Retinal pigment epithelial cell (primary cell): Measurements from ENCODE around the gene TPM4.

Source experiments
- DNase-seq: peaks from one replicate; pipeline ENCODE4 v3.0.0-alpha.2; 2010; ENCODE audit warnings: low read depth
- H3K4me3 ChIP-seq: 2 replicates; pipeline ENCODE4 v1.5.1; 2011; ENCODE audit warnings: mild to moderate bottlenecking, low read length, control low read depth, moderate library complexity
- TF ChIP-seq, protein P1 (sequence below): conservative IDR thresholded peaks from 2 replicates; pipeline ENCODE4 v1.5.1; 2011; ENCODE audit warnings: low read depth, low read length, control low read depth, inconsistent platforms

TPM4 gene

GRCh38 chr19:16143399-16144215, 67.3 kb downstream of the TPM4 start, which contains the start of gene HSH2D:
Gene HSH2D (plus strand): TSS chr19:16143685. CDS start chr19:16148751, 5,066 bp downstream.
- TF ChIP-seq, protein P1, sequence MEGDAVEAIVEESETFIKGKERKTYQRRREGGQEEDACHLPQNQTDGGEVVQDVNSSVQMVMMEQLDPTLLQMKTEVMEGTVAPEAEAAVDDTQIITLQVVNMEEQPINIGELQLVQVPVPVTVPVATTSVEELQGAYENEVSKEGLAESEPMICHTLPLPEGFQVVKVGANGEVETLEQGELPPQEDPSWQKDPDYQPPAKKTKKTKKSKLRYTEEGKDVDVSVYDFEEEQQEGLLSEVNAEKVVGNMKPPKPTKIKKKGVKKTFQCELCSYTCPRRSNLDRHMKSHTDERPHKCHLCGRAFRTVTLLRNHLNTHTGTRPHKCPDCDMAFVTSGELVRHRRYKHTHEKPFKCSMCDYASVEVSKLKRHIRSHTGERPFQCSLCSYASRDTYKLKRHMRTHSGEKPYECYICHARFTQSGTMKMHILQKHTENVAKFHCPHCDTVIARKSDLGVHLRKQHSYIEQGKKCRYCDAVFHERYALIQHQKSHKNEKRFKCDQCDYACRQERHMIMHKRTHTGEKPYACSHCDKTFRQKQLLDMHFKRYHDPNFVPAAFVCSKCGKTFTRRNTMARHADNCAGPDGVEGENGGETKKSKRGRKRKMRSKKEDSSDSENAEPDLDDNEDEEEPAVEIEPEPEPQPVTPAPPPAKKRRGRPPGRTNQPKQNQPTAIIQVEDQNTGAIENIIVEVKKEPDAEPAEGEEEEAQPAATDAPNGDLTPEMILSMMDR: no peak
- H3K4me3 ChIP-seq: no peak within 1 kb of the TSS
- DNase-seq: no peak

DNA sequence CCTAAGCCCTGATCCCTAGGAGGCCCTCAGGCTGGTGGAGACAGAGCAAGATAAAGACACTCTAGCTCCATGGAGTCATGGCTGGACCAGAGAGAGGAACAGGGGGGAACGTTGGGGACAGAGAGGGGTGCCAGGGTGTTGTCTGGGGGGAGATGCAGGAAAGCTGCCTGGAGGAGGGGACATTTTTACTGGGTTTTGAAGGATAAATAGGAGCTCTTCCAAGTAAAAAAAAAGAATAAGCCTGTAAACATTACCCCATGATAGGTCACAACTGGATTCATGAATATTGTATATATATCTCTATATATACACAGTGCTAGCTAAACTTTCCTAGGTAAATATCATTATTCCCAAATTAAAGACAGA, 67.9 kb downstream of the TPM4 start:
- TF ChIP-seq, protein P1: no peak
- DNase-seq: no peak
- H3K4me3 ChIP-seq: no peak overlapping the region

- TF ChIP-seq, protein P1: no peak
Observed at GRCh38 chr19:16146112-16146511, 69.8 kb downstream of the TPM4 start.

DNA sequence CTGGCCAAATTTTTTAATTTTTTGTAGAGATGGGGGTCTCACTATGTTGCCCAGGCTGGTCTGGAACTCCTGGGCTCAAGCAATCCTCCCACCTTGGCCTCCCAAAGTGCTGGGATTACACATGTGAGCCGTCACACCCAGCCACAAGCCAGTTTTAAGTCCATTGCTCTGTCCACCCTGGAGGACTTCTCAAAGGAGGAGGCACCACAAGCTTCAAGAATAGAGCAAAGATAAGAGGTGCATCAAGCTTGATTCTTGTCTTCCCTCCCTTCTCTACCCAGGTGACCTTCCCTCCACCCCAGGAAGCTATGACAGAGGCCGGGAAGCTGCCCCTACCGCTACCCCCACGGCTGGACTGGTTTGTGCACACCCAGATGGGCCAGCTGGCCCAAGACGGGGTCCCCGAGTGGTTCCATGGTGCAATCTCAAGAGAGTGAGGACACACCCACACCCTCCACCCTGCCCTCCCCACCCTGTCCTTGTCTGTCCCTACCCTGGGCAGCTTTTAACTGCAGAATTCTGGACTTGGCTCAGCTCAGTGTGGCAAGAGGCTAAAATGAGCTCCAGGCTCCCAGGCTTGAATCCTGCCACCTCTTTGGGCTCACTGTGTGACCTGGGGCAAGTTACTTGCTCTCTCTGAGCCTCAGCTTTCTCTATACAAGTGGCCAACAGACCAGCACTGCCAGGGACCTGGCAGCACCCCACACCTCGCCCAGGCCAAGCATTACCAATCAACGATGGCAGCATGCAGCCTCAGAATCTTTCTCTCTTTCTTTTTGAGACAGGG, 72.3 kb downstream of the TPM4 start:
- H3K4me3 ChIP-seq: no peak overlapping the region
- no peak for DNase-seq
- TF ChIP-seq, protein P1: no peak

More at GRCh38 chr19:16146112-16146511, 69.8 kb downstream of the TPM4 start:
- no peak for DNase-seq
- no peak overlapping the region for H3K4me3 ChIP-seq
